Mucosa of stomach (tissue), 1 donor: ENCODE results near the gene INTS6.

Experiments used
- H3K27me3 ChIP-seq: one replicate; pipeline ENCODE4 v1.7.0; 2013; ENCODE audit warnings: mild to moderate bottlenecking, low read length; ENCODE audit not compliant: control insufficient read depth, insufficient read depth
- H3K36me3 ChIP-seq: one replicate; pipeline ENCODE4 v1.7.0; 2013; ENCODE audit warnings: low read length; ENCODE audit not compliant: control insufficient read depth, insufficient read depth
- H3K4me1 ChIP-seq: one replicate; pipeline ENCODE4 v1.7.0; 2013; ENCODE audit warnings: mild to moderate bottlenecking, low read length; ENCODE audit not compliant: control insufficient read depth, insufficient read depth
- H3K4me3 ChIP-seq: one replicate; pipeline ENCODE4 v1.7.0; 2013; ENCODE audit warnings: low read length
- H3K9ac ChIP-seq: one replicate; pipeline ENCODE4 v1.7.0; 2013; ENCODE audit warnings: mild to moderate bottlenecking, low read length, moderate library complexity
- H3K9me3 ChIP-seq: one replicate; pipeline ENCODE4 v1.7.0; 2013; ENCODE audit warnings: mild to moderate bottlenecking, low read length, moderate library complexity; ENCODE audit not compliant: control insufficient read depth
- donor health status: Pancreatic carcinoma.

INTS6 gene

DNA sequence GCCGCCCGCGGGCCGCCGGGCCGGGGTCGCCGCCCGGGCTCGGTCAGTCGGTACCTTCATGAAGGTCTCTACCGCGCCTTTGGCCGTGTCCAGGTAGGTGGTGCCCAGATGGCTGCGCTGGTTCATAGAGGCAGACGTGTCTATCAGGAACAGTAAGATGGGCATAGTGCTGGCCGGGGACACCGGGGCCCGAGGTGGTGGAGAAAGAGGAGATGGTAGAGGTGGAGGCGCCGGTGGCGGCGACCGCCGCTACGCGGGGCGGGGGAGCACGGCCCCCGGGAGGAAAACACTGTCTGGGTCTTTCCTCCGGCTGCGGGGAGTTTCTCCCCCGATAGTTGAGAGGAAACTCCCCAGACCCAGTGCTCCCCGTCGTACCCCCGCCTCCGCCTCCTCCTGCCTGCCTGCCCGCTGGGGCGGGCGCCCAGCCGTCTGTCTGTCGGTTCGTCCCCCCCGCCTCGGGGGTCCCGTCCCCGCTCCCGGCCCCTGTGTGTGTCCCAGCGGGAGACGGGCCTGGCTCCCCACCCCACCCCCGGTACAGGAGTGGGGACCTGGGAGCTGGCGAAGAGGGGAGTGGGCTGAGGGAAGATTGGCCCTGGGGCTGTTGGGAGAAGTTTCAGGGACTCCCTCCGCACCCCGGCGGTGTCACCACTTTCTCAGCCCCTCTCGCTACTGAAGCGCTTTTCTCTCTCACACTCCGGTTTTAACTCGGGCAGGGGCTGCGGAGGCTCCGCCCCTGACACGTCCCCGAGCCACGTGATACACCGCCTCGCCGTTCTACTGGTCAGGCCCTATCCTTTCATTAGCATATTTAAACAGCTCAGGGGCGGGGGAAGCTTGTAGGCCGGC, at the start of gene INTS6:
INTS6 (minus strand) TSS at position 676 of the 846 bp plus-strand sequence; CDS start at position 165, 511 bp downstream.
- no peaks in the 10 kb centered on the region for H3K27me3 ChIP-seq
- peak within 1 kb of the TSS; percentile 77 for H3K4me3 ChIP-seq
- H3K9ac ChIP-seq: peak within 1 kb of the TSS; percentile 98
- H3K4me1 ChIP-seq: no peaks in the 10 kb centered on the region
- peaks cover 5% of the 10 kb centered on the region for H3K36me3 ChIP-seq
- H3K9me3 ChIP-seq: no peaks in the 10 kb centered on the region

DNA sequence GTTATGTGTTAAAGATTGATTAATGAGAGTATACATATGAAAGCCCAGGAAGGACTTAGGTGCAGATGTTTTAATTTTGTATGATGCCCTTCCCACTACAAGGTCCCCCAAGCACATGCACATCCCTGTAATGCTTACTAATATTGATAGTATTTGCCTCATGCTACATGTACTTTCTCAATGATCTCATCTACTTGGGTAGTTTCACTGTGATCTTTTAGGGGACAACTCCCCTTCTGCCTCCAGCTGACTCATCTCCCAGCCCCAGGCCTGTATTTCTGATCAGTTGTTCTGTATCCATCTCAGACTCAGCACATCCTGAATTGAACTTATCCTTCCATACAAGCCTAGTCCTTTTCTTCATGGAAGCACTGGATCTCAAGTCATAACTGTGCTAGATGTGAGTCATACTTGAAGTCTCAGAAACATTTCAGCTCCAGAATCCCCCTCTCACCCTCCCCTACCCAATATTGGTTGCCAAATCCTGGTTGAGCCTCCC, 49.4 kb upstream of the INTS6 start:
- Histone ChIP-seq H3K9me3 (no peaks in the 10 kb centered on the region), H3K36me3 (no peaks in the 10 kb centered on the region), H3K4me1 (no peaks in the 10 kb centered on the region), H3K4me3 (no peak overlapping the region), H3K27me3 (no peaks in the 10 kb centered on the region), H3K9ac (no peak overlapping the region)

DNA sequence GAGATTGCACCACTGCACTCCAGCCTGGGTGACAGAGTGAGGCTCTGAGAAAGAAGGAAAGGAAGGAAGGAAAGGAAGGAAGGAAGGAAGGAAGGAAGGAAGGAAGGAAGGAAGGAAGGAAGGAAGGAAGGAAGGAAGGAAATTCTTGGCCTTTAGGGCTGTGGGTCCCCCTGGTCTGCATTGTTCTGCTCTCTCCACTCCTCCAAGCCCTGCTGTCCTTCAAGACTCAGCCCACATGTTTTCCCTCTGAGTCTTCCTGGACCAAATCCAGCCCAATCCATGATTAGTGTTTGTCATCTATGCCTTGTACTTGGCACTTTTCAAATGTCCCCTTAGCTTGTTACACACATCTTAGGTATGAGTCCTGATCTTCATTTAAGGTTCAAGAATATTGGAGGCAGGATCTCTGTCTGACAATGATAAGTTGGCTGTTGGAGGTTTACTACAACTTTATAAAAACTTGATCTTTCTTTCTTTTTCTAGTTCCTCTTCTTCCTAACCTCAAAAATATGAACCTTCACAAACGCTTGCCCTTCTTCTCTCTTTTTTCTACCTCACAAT, 48.8 kb upstream of the INTS6 start:
- Histone ChIP-seq H3K9me3 (no peaks in the 10 kb centered on the region), H3K27me3 (no peaks in the 10 kb centered on the region), H3K4me1 (no peaks in the 10 kb centered on the region), H3K4me3 (no peak overlapping the region), H3K36me3 (no peaks in the 10 kb centered on the region), H3K9ac (no peak overlapping the region)

GRCh38 chr13:51501096-51501495, 48.3 kb upstream of the INTS6 start:
- H3K4me3 ChIP-seq: no peak overlapping the region
- no peaks in the 10 kb centered on the region for H3K36me3 ChIP-seq
- no peak overlapping the region for H3K9ac ChIP-seq
- no peaks in the 10 kb centered on the region for H3K4me1 ChIP-seq
- H3K27me3 ChIP-seq: no peaks in the 10 kb centered on the region
- no peaks in the 10 kb centered on the region for H3K9me3 ChIP-seq

GRCh38 chr13:51500687-51501086, 47.9 kb upstream of the INTS6 start:
- H3K27me3 ChIP-seq: no peaks in the 10 kb centered on the region
- no peaks in the 10 kb centered on the region for H3K36me3 ChIP-seq
- H3K4me3 ChIP-seq: no peak overlapping the region
- H3K9me3 ChIP-seq: no peaks in the 10 kb centered on the region
- H3K9ac ChIP-seq: no peak overlapping the region
- no peaks in the 10 kb centered on the region for H3K4me1 ChIP-seq

- Histone ChIP-seq H3K36me3 (no peaks in the 10 kb centered on the region), H3K27me3 (no peaks in the 10 kb centered on the region), H3K4me1 (no peaks in the 10 kb centered on the region), H3K9me3 (no peaks in the 10 kb centered on the region), H3K9ac (no peak overlapping the region), H3K4me3 (no peak overlapping the region)
These were observed 47.0 kb upstream of the INTS6 start for GRCh38 chr13:51499841-51500240.

DNA sequence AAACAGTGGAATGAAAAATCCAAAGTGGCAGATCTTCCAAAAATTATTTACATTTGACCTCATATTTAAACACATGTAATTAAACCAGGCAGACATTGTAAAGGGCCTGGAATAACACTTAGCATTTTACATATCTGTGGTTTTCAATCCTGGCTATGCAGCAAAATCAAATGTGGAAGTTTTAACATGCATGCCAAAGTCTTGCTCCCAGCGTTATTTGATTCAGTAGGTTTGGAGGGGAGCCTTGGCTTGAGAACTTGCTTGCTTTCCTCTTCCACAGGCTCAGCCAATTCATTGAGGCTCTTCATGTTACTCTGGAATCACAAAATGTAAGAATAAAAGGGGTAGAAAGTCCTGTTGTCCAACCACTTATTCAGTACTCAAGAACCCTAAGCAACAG, 42.5 kb upstream of the INTS6 start:
- no peak overlapping the region for H3K4me3 ChIP-seq
- H3K9me3 ChIP-seq: no peaks in the 10 kb centered on the region
- no peak overlapping the region for H3K9ac ChIP-seq
- no peaks in the 10 kb centered on the region for H3K4me1 ChIP-seq
- no peaks in the 10 kb centered on the region for H3K27me3 ChIP-seq
- H3K36me3 ChIP-seq: no peaks in the 10 kb centered on the region

DNA sequence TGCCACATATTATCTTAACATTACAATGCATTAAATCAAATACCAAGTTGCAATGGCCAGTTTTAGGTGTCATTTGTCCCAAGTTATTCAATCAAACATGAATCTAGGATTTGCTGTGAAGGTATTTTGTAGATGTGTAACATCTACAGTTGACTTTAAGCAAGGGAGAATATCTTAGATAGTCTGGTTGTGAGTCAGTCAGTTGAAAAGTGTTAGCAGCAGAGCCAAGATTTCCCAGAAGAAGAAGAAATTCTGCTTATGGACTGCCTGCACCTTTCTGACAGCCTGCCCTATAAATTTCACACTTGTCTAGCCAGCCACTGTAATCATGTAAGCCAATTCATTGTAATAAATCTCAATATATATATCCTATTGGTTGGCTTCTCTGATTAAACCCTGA, 41.3 kb upstream of the INTS6 start:
- H3K9me3 ChIP-seq: no peaks in the 10 kb centered on the region

DNA sequence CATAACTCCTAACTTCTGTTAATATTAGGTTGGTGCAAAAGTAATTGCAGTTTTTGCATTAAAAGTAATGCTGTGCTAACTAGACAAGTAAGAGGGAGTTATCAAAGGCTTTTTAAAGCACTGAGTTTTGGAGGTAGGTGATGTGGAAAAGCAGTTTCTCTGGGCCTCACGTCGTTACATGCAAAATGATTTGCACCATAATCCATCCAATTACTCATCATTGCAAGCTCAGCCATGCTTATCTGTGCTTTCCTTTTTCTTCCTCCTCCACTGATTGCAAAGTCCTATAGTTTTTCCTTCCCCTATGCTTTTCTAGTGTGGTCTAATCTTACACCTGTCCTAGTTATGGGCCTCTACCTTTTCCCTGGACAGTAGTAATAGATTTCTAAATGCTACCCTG, 35.4 kb upstream of the INTS6 start:
- Histone ChIP-seq H3K4me1 (no peaks in the 10 kb centered on the region), H3K27me3 (no peaks in the 10 kb centered on the region), H3K36me3 (no peaks in the 10 kb centered on the region), H3K9ac (no peak overlapping the region), H3K4me3 (no peak overlapping the region), H3K9me3 (no peaks in the 10 kb centered on the region)

More for the DNA sequence above, 41.3 kb upstream of the INTS6 start:
- Histone ChIP-seq H3K9ac (no peak overlapping the region), H3K36me3 (no peaks in the 10 kb centered on the region), H3K4me1 (no peaks in the 10 kb centered on the region), H3K4me3 (no peak overlapping the region), H3K27me3 (no peaks in the 10 kb centered on the region)

DNA sequence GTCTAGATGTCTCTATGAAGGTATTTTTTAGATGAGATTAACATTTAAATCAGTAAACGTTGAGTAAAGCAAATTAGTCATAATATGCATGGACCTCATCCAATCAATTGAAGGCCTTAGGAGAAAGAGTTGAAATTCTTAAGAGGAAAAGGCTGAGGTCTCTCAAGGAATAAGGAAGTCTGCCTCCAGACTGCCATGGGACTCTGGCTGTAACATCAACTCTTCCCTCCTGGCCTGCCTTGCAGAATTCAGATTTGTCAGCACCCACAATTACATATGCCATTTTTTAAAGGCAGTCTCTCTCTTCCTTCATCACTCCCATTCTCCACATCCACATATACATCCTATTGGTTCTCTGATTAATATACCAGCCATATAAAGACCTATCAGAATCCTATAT, 28.8 kb upstream of the INTS6 start:
- Histone ChIP-seq H3K9ac (no peak overlapping the region), H3K4me1 (peaks cover 15% of the 10 kb centered on the region), H3K9me3 (no peaks in the 10 kb centered on the region), H3K27me3 (no peaks in the 10 kb centered on the region), H3K36me3 (no peaks in the 10 kb centered on the region), H3K4me3 (no peak overlapping the region)

- Histone ChIP-seq H3K9ac (no peak overlapping the region), H3K4me3 (no peak overlapping the region), H3K4me1 (peaks cover 15% of the 10 kb centered on the region)
These were observed 26.3 kb upstream of the INTS6 start for GRCh38 chr13:51479199-51479523.

DNA sequence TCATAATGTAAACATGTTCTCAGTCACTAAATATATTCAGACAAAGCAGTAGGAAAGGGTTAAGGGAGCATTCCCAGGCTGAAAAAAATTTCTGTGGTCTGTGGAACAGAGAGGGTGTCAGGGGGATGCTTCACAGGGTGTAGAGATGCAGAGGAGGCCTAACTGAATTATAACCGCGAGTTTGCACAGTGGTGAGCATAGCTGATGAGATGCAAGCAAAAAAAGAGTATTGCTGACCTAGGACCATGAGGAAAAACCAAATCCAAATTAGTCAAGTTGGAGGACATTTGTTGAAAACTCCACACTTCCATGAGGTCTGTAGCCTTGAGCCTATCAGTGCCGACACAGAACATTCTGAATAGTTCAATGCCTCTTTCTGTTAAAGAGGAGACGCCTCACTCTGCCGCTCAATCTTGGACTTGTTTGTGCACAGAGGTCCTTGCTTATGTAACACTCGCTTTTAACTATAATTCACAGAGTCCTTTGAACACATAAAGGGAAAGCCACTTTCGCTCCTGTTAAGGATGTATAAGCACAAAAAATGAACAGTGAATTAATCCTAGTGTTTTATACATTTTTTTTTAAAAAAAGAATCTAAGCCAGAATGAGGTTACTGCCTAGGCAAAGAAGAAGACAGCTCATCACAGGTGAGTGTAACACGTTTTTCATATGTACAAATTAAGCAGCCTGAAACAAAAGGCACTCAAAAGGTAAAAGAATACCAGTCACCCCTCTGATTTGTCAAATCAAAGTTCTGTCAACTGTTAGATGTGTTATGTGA, 25.8 kb upstream of the INTS6 start:
- Histone ChIP-seq H3K36me3 (no peaks in the 10 kb centered on the region), H3K4me3 (no peak overlapping the region), H3K9ac (no peak overlapping the region), H3K4me1 (peaks cover 15% of the 10 kb centered on the region), H3K9me3 (no peaks in the 10 kb centered on the region), H3K27me3 (no peaks in the 10 kb centered on the region)

More at GRCh38 chr13:51479199-51479523, 26.3 kb upstream of the INTS6 start:
- Histone ChIP-seq H3K9me3 (no peaks in the 10 kb centered on the region), H3K27me3 (no peaks in the 10 kb centered on the region), H3K36me3 (no peaks in the 10 kb centered on the region)
